Left ventricle myocardium inferior (tissue), 1 donor: ENCODE data around the gene TACR2. TPM values are rescaled to one million over a fixed set of nuclear protein-coding genes. Genes with fewer than 3 reads are reported as not detected.
A peak's percentile ranks its signal among the peaks of the same experiment; 100 is the strongest.

Experiments
- DNase-seq: peaks from one replicate; pipeline ENCODE4 v3.0.0-alpha.2; 2020
- H3K27ac ChIP-seq: fragments of 200-600 bp; replicated peaks from 2 replicates; pipeline ENCODE4 v1.8.0; 2021
- H3K27me3 ChIP-seq: fragments of 200-600 bp; 2 replicates; pipeline ENCODE4 v1.8.0; 2021; ENCODE audit warnings: low read depth
- H3K36me3 ChIP-seq: fragments of 200-600 bp; 2 replicates; pipeline ENCODE4 v1.8.0; 2021
- H3K4me1 ChIP-seq: fragments of 200-600 bp; 2 replicates; pipeline ENCODE4 v1.8.0; 2021
- H3K4me3 ChIP-seq: fragments of 200-600 bp; 2 replicates; pipeline ENCODE4 v1.8.0; 2021; ENCODE audit warnings: mild to moderate bottlenecking, moderate library complexity
- H3K9me3 ChIP-seq: fragments of 200-600 bp; replicated peaks from 2 replicates; pipeline ENCODE4 v1.8.0; 2021
- CTCF ChIP-seq: fragments of 200-600 bp; IDR thresholded peaks from 2 replicates; pipeline ENCODE4 v1.8.0; 2021; ENCODE audit warnings: antibody characterized with exemption, mild to moderate bottlenecking, borderline replicate concordance
- intact Hi-C: fragments of 100-400 bp; cut with micrococcal nuclease; formaldehyde crosslinking; loops from one replicate; pipeline ENCODE4 v1.11.0; 2022
- total RNA-seq: library from RNA; stranded (reverse); fragmentation: NEBNext Ultra II Directional; extraction: Animal tissue kit (Norgen Biotek cat#: 25700); gene quantifications from one replicate; pipeline ENCODE4 v1.2.1, GENCODE V29; 2021
- donor health status: DM: no; HTN: yes; CAD: no; lungs with severe emphysema.

Gene TACR2
- total RNA-seq, 1 donor from 2014 or later: not detected

GRCh38 chr10:69463886-69464285 is 47.2 kb upstream of the TACR2 start:
- Histone ChIP-seq H3K4me3 (no peak overlapping the region), H3K27ac (peak overlapping the region; percentile 91), H3K36me3 (no peaks in the 10 kb centered on the region), H3K9me3 (no peaks in the 10 kb centered on the region), H3K4me1 (peaks cover 90% of the 10 kb centered on the region), H3K27me3 (no peaks in the 10 kb centered on the region)
- intact Hi-C loops: no loop called here
- no peak for DNase-seq
- TF ChIP-seq CTCF: no peak

GRCh38 chr10:69461243-69462025 is 44.7 kb upstream of the TACR2 start:
- H3K27me3 ChIP-seq: no peaks in the 10 kb centered on the region
- peaks cover 95% of the 10 kb centered on the region for H3K4me1 ChIP-seq
- H3K27ac ChIP-seq: peak overlapping the region; percentile 91
- H3K4me3 ChIP-seq: no peak overlapping the region
- intact Hi-C loops: no loop called here
- no peak for DNase-seq
- no peak for TF ChIP-seq CTCF
- no peaks in the 10 kb centered on the region for H3K9me3 ChIP-seq
- H3K36me3 ChIP-seq: no peaks in the 10 kb centered on the region

- intact Hi-C loops: no loop called here
- no peak for TF ChIP-seq CTCF
- no peaks in the 10 kb centered on the region for H3K9me3 ChIP-seq
- no peak overlapping the region for H3K4me3 ChIP-seq
- no peaks in the 10 kb centered on the region for H3K36me3 ChIP-seq
- no peak for DNase-seq
- H3K27me3 ChIP-seq: no peaks in the 10 kb centered on the region
- peaks cover 88% of the 10 kb centered on the region for H3K4me1 ChIP-seq
- H3K27ac ChIP-seq: peak overlapping the region; percentile 91
These were observed 44.0 kb upstream of the TACR2 start for GRCh38 chr10:69460576-69461242.

GRCh38 chr10:69459893-69460575 is 43.3 kb upstream of the TACR2 start:
- intact Hi-C loops: no loop called here
- no peak for TF ChIP-seq CTCF
- Histone ChIP-seq H3K36me3 (no peaks in the 10 kb centered on the region), H3K4me3 (no peak overlapping the region), H3K27me3 (no peaks in the 10 kb centered on the region), H3K9me3 (no peaks in the 10 kb centered on the region), H3K27ac (peak overlapping the region; percentile 91), H3K4me1 (peaks cover 84% of the 10 kb centered on the region)
- DNase-seq: no peak

GRCh38 chr10:69459101-69459790 is 42.5 kb upstream of the TACR2 start:
- Histone ChIP-seq H3K27me3 (no peaks in the 10 kb centered on the region), H3K27ac (peak overlapping the region; percentile 91), H3K9me3 (no peaks in the 10 kb centered on the region), H3K4me1 (peaks cover 83% of the 10 kb centered on the region), H3K36me3 (no peaks in the 10 kb centered on the region), H3K4me3 (no peak overlapping the region)
- DNase-seq: no peak
- intact Hi-C loops: no loop called here
- TF ChIP-seq CTCF: no peak
